GM23338 (cell line): ENCODE data around the gene USP5.
"Not testable (repeated sequence)": the region's sequence is repeated elsewhere in the genome, so short reads cannot be mapped to it uniquely, and the experiment has no call there.

ENCODE experiments used
- CREB1 ChIP-seq: fragments of 250-450 bp; sonication (Bioruptor Pico); IDR thresholded peaks from 2 replicates; pipeline ENCODE4 v1.5.0; 2020; ENCODE audit warnings: low read depth, mild to moderate bottlenecking, moderate library complexity
- EZH2 ChIP-seq: fragments of 200-600 bp; sonication (generic); IDR thresholded peaks from one replicate; pipeline ENCODE4 v1.8.0; 2017; ENCODE audit warnings: antibody characterized with exemption, mild to moderate bottlenecking, low read depth; ENCODE audit not compliant: unreplicated experiment
- EZH2phosphoT487 ChIP-seq: fragments of 200-600 bp; sonication (generic); IDR thresholded peaks from one replicate; pipeline ENCODE4 v1.8.1; 2018; ENCODE audit warnings: antibody characterized with exemption; ENCODE audit not compliant: unreplicated experiment
- JUNB ChIP-seq: IDR thresholded peaks from one replicate; pipeline ENCODE4 v1.6.1; 2016; ENCODE audit warnings: antibody characterized with exemption; ENCODE audit not compliant: unreplicated experiment
- POLR2AphosphoS5 ChIP-seq: IDR thresholded peaks from 2 replicates; pipeline ENCODE4 v1.6.1; 2016; ENCODE audit warnings: antibody characterized with exemption, low read depth
- STAT1 ChIP-seq: IDR thresholded peaks from one replicate; pipeline ENCODE4 v1.6.1; 2016; ENCODE audit warnings: antibody characterized with exemption; ENCODE audit not compliant: unreplicated experiment
- TF ChIP-seq, protein P1 (sequence below), 2 experiments: fragments of 200-600 bp in 1 of 2; sonication (generic) in 1 of 2; conservative IDR thresholded peaks; 2 replicates each; pipeline versions ENCODE4 v1.5.1 to v1.6.1; 2016 to 2017; ENCODE audit warnings: antibody characterized with exemption in 2 of 2, low read depth in 2 of 2, mild to moderate bottlenecking in 2 of 2, moderate library complexity in 1 of 2
- TF ChIP-seq, protein P2 (sequence below): IDR thresholded peaks from one replicate; pipeline ENCODE4 v1.6.1; 2018; ENCODE audit warnings: antibody characterized with exemption; ENCODE audit not compliant: unreplicated experiment

DNA sequence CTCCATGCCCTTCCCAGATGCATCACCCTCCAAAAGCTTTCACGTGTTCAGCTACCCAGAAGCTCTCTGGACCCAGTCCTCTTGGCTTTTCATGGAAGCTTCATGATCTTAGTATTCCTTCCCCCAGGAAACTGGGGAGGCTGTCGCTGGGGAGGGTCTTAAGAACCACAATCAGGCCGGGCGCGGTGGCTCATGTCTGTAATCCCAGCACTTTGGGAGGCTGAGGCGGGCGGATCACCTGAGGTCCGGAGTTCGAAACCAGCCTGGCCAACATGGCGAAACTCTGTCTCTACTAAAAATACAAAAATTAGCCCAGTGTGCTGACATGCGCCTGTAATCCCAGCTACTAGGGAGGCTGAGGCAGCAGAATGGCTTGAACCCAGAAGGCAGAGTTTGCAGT lies 56.2 kb downstream of the USP5 start:
- TF ChIP-seq EZH2, POLR2AphosphoS5, STAT1, CREB1, JUNB, EZH2phosphoT487: not testable (repeated sequence)
- TF ChIP-seq, protein P1, sequence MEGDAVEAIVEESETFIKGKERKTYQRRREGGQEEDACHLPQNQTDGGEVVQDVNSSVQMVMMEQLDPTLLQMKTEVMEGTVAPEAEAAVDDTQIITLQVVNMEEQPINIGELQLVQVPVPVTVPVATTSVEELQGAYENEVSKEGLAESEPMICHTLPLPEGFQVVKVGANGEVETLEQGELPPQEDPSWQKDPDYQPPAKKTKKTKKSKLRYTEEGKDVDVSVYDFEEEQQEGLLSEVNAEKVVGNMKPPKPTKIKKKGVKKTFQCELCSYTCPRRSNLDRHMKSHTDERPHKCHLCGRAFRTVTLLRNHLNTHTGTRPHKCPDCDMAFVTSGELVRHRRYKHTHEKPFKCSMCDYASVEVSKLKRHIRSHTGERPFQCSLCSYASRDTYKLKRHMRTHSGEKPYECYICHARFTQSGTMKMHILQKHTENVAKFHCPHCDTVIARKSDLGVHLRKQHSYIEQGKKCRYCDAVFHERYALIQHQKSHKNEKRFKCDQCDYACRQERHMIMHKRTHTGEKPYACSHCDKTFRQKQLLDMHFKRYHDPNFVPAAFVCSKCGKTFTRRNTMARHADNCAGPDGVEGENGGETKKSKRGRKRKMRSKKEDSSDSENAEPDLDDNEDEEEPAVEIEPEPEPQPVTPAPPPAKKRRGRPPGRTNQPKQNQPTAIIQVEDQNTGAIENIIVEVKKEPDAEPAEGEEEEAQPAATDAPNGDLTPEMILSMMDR (conservative IDR thresholded peaks at IDR 0.05; ENCODE audit: low read depth in 2 of 2): not testable (repeated sequence)
- TF ChIP-seq, protein P2, sequence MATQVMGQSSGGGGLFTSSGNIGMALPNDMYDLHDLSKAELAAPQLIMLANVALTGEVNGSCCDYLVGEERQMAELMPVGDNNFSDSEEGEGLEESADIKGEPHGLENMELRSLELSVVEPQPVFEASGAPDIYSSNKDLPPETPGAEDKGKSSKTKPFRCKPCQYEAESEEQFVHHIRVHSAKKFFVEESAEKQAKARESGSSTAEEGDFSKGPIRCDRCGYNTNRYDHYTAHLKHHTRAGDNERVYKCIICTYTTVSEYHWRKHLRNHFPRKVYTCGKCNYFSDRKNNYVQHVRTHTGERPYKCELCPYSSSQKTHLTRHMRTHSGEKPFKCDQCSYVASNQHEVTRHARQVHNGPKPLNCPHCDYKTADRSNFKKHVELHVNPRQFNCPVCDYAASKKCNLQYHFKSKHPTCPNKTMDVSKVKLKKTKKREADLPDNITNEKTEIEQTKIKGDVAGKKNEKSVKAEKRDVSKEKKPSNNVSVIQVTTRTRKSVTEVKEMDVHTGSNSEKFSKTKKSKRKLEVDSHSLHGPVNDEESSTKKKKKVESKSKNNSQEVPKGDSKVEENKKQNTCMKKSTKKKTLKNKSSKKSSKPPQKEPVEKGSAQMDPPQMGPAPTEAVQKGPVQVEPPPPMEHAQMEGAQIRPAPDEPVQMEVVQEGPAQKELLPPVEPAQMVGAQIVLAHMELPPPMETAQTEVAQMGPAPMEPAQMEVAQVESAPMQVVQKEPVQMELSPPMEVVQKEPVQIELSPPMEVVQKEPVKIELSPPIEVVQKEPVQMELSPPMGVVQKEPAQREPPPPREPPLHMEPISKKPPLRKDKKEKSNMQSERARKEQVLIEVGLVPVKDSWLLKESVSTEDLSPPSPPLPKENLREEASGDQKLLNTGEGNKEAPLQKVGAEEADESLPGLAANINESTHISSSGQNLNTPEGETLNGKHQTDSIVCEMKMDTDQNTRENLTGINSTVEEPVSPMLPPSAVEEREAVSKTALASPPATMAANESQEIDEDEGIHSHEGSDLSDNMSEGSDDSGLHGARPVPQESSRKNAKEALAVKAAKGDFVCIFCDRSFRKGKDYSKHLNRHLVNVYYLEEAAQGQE: not testable (repeated sequence)
